ENCODE results near the gene THBD.

THBD gene

GRCh38 chr20:23090147-23090546 lies 40.7 kb upstream of the THBD start:
- TF ChIP-seq CTCF (IDR thresholded peaks at IDR 0.05; ENCODE audit: insufficient read depth, low read depth, low read length, missing control alignments), result no peak
- no peak overlapping the region for H3K4me3 ChIP-seq (ENCODE audit: low read depth, low read length)
- no peak for DNase-seq (ENCODE audit: low read depth)

GRCh38 chr20:23088866-23089265 lies 39.4 kb upstream of the THBD start:
- no peak overlapping the region for H3K4me3 ChIP-seq (ENCODE audit: low read depth, low read length)
- DNase-seq (ENCODE audit: low read depth), result no peak
- no peak for TF ChIP-seq CTCF (IDR thresholded peaks at IDR 0.05; ENCODE audit: insufficient read depth, low read depth, low read length, missing control alignments)

- TF ChIP-seq CTCF (IDR thresholded peaks at IDR 0.05; ENCODE audit: insufficient read depth, low read depth, low read length, missing control alignments), result no peak
- no peak for DNase-seq (ENCODE audit: low read depth)
These were observed 38.2 kb upstream of the THBD start for GRCh38 chr20:23087587-23088251.

GRCh38 chr20:23086931-23087411 lies 37.5 kb upstream of the THBD start:
- H3K4me3 ChIP-seq (ENCODE audit: low read depth, low read length), result no peak overlapping the region
- TF ChIP-seq CTCF (IDR thresholded peaks at IDR 0.05; ENCODE audit: insufficient read depth, low read depth, low read length, missing control alignments), result no peak
- DNase-seq (ENCODE audit: low read depth), result no peak

More at GRCh38 chr20:23087587-23088251, 38.2 kb upstream of the THBD start:
- no peak overlapping the region for H3K4me3 ChIP-seq (ENCODE audit: low read depth, low read length)

- DNase-seq (ENCODE audit: low read depth), result peak; percentile 69
- no peak for TF ChIP-seq CTCF (IDR thresholded peaks at IDR 0.05; ENCODE audit: insufficient read depth, low read depth, low read length, missing control alignments)
- no peak within 1 kb of the TSS; the same call in 1 of the 2 replicates for H3K4me3 ChIP-seq (ENCODE audit: low read depth, low read length)
These were observed 36.6 kb upstream of the THBD start, which contains the start of gene CD93 for GRCh38 chr20:23086056-23086566. CD93 (minus strand) TSS chr20:23086324; CDS start chr20:23086192, 132 bp downstream.

GRCh38 chr20:23085436-23086055 lies 36.1 kb upstream of the THBD start:
- no peak for TF ChIP-seq CTCF (IDR thresholded peaks at IDR 0.05; ENCODE audit: insufficient read depth, low read depth, low read length, missing control alignments)
- no peak for DNase-seq (ENCODE audit: low read depth)
- H3K4me3 ChIP-seq (ENCODE audit: low read depth, low read length), result no peak overlapping the region
